Measurements from ENCODE around the gene JAKMIP1. TPM values are rescaled to one million over a fixed set of nuclear protein-coding genes. Genes with fewer than 3 reads are reported as not detected.

Gene JAKMIP1
- total RNA-seq, 1 experiment from 2014 or later = not detected

GRCh38 chr4:6022607-6023288, 177.6 kb downstream of the JAKMIP1 start:
- Histone ChIP-seq H3K9me2 (ENCODE audit: insufficient read depth) (no peaks in the 10 kb centered on the region), H2AFZ (ENCODE audit: low read depth, low read length, poor library complexity, severe bottlenecking) (no peak overlapping the region), H4K20me1 (ENCODE audit: insufficient read depth) (no peaks in the 10 kb centered on the region), H3K4me1 (ENCODE audit: control insufficient read depth in 1 of 2, insufficient read depth in 2 of 2, low read length in 2 of 2) (no peaks in the 10 kb centered on the region), H3K27ac (ENCODE audit: low read depth, low read length) (no peak overlapping the region), H3K4me3 (replicated peaks in 1 of 2; ENCODE audit: low read depth in 1 of 2, low read length in 2 of 2) (no peak overlapping the region), H3K4me2 (ENCODE audit: low read length) (no peak overlapping the region), H3K36me3 (ENCODE audit: control insufficient read depth in 1 of 2, insufficient read depth in 2 of 2, low read length in 2 of 2) (no peaks in the 10 kb centered on the region), H3K79me2 (ENCODE audit: insufficient read depth, low read length) (no peaks in the 10 kb centered on the region), H3K9me3 (ENCODE audit: control insufficient read depth in 1 of 2, insufficient read depth in 1 of 2, low read depth in 1 of 2, low read length in 2 of 2) (no peaks in the 10 kb centered on the region), H3K9ac (ENCODE audit: low read length) (no peak overlapping the region), H3K27me3 (ENCODE audit: insufficient read depth, low read length) (no peaks in the 10 kb centered on the region)
- POLR2A ChIA-PET = no interaction called here
- intact Hi-C loops (cut with micrococcal nuclease) = no loop called here
- BruUV-seq (replicated peaks) = no TSS peak
- TF ChIP-seq EZH2phosphoT487 (IDR thresholded peaks at IDR 0.05; ENCODE audit: borderline replicate concordance) = no peak
- no peak for TF ChIP-seq YY1 (IDR thresholded peaks at IDR 0.05; ENCODE audit: extremely low read depth, insufficient replicate concordance, low read depth, low read length)
- TF ChIP-seq POLR2A (IDR thresholded peaks at IDR 0.05; ENCODE audit: borderline replicate concordance, extremely low read depth, insufficient read depth, insufficient read length) = no peak
- TF ChIP-seq SIN3A (IDR thresholded peaks at IDR 0.05; ENCODE audit: low read depth) = no peak
- TF ChIP-seq SRF (IDR thresholded peaks at IDR 0.05; ENCODE audit: low read depth) = no peak
- no peak for TF ChIP-seq POLR2AphosphoS5 (IDR thresholded peaks at IDR 0.05; ENCODE audit: low read depth, low read length)
- CTCF ChIA-PET = no interaction called here
- DNase-seq (ENCODE audit: low read depth, low spot score) (no peak), ATAC-seq (no peak)
- RAD21 ChIA-PET (ENCODE audit: low non-redundant PET in 1 of 2, low total read pairs in 2 of 2, uncharacterized antibody in 2 of 2, unreplicated experiment in 2 of 2) = no interaction called here

GRCh38 chr4:6021831-6022606, 178.3 kb downstream of the JAKMIP1 start:
- Histone ChIP-seq H3K4me3 (replicated peaks in 1 of 2; ENCODE audit: low read depth in 1 of 2, low read length in 2 of 2) (no peak overlapping the region), H3K9me2 (ENCODE audit: insufficient read depth) (no peaks in the 10 kb centered on the region), H3K27me3 (ENCODE audit: insufficient read depth, low read length) (no peaks in the 10 kb centered on the region), H3K36me3 (ENCODE audit: control insufficient read depth in 1 of 2, insufficient read depth in 2 of 2, low read length in 2 of 2) (no peaks in the 10 kb centered on the region), H2AFZ (ENCODE audit: low read depth, low read length, poor library complexity, severe bottlenecking) (no peak overlapping the region), H3K27ac (ENCODE audit: low read depth, low read length) (no peak overlapping the region), H3K4me2 (ENCODE audit: low read length) (no peak overlapping the region), H4K20me1 (ENCODE audit: insufficient read depth) (no peaks in the 10 kb centered on the region), H3K9me3 (ENCODE audit: control insufficient read depth in 1 of 2, insufficient read depth in 1 of 2, low read depth in 1 of 2, low read length in 2 of 2) (no peaks in the 10 kb centered on the region), H3K4me1 (ENCODE audit: control insufficient read depth in 1 of 2, insufficient read depth in 2 of 2, low read length in 2 of 2) (no peaks in the 10 kb centered on the region), H3K9ac (ENCODE audit: low read length) (no peak overlapping the region), H3K79me2 (ENCODE audit: insufficient read depth, low read length) (no peaks in the 10 kb centered on the region)
- ATAC-seq (no peak), DNase-seq (ENCODE audit: low read depth, low spot score) (no peak)
- TF ChIP-seq EZH2 (IDR thresholded peaks at IDR 0.05) (no peak), ZFX (IDR thresholded peaks at IDR 0.05) (no peak), ZBTB33 (IDR thresholded peaks at IDR 0.05; ENCODE audit: extremely low read depth, insufficient replicate concordance, low read length) (no peak), RAD21 (IDR thresholded peaks at IDR 0.05; ENCODE audit: low read depth) (no peak), CBX3 (IDR thresholded peaks at IDR 0.05; ENCODE audit: low read depth) (no peak), EZH2phosphoT487 (IDR thresholded peaks at IDR 0.05; ENCODE audit: borderline replicate concordance) (no peak), TCF7L2 (IDR thresholded peaks at IDR 0.05; ENCODE audit: borderline replicate concordance, extremely low read depth, insufficient read depth, insufficient read length) (no peak), YY1 (IDR thresholded peaks at IDR 0.05; ENCODE audit: extremely low read depth, insufficient replicate concordance, low read depth, low read length) (no peak), EGR1 (IDR thresholded peaks at IDR 0.05; ENCODE audit: low read depth) (no peak), SP1 (IDR thresholded peaks at IDR 0.05; ENCODE audit: low read depth) (no peak), POLR2AphosphoS5 (IDR thresholded peaks at IDR 0.05; ENCODE audit: low read depth, low read length) (no peak), CTCF (IDR thresholded peaks at IDR 0.05 in 2 of 3, conservative IDR thresholded peaks at IDR 0.05 in 1 of 3; ENCODE audit: borderline replicate concordance in 1 of 3, insufficient read depth in 1 of 3, low read depth in 2 of 3, low read length in 2 of 3) (no peak), SRF (IDR thresholded peaks at IDR 0.05; ENCODE audit: low read depth) (no peak)
- BruUV-seq (replicated peaks) = no TSS peak
- intact Hi-C loops (cut with micrococcal nuclease) = no loop called here
- POLR2A ChIA-PET = no interaction called here
- RAD21 ChIA-PET (ENCODE audit: low non-redundant PET in 1 of 2, low total read pairs in 2 of 2, uncharacterized antibody in 2 of 2, unreplicated experiment in 2 of 2) = no interaction called here
- CTCF ChIA-PET = interaction anchor here (0.9 kb wide), 1 partner anchor 23 kb away, joined by 3 read pairs; no protein-coding TSS in a partner anchor
